HL-60 (cell line): ENCODE data around the gene OR9G1.

Source experiments
- CTCF ChIP-seq: IDR thresholded peaks from one replicate; pipeline ENCODE4 v1.5.1; 2011; ENCODE audit warnings: low read length, control low read depth, inconsistent platforms; ENCODE audit not compliant: insufficient read depth
- GABPA ChIP-seq: IDR thresholded peaks from 2 replicates; pipeline ENCODE4 v1.6.1; 2012; ENCODE audit warnings: low read depth
- POLR2AphosphoS5 ChIP-seq: IDR thresholded peaks from 2 replicates; pipeline ENCODE4 v1.6.1; 2012; ENCODE audit warnings: low read depth
- REST ChIP-seq: IDR thresholded peaks from 2 replicates; pipeline ENCODE4 v1.6.1; 2012; ENCODE audit warnings: low read depth; ENCODE audit not compliant: insufficient replicate concordance

GRCh38 chr11:56716379-56716854 is 17.5 kb downstream of the OR9G1 start:
- TF ChIP-seq REST, result no peak
- no peak for TF ChIP-seq CTCF
- no peak for TF ChIP-seq POLR2AphosphoS5
- no peak for TF ChIP-seq GABPA
